ENCODE results near the gene ZMIZ1.

The ZMIZ1 gene

DNA sequence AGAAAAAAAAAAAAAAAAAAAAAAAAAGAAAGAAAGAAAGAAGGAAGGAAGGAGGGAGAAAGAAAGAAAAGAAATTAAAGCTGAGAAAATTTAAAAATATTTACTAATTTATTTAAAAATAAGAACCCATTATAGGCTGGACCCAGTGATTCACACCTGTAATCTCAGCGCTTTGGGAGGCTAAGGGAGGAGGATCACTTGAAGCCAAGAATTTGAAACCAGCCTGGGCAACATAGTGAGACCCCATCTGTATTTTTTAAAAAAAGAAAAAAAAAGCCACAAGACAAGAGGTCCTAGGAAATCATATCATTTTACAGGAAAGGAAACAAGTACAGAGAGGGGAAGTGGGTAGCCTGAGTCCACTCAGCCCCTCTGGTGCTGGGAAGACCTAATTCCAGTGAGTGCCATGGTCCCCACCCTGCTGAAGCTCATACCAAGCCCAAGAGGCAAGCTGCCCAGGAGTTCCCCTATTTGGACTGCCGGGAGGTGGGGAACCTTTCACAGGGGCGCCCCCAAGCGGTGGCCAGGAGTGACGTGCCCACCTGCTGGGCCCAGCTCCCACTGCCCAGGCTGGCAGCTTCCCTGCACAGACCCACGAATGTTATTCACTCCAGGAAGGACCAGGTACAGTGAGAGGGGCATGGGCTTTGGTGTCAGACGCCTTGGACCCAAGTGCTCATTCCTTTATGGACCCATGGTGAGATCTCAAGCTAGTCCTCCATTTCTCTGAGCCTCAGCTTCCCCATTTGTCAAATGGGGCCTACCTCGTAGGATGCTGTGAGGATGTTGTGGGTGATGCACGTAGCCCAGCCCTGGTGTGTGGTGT lies 133.6 kb downstream of the ZMIZ1 start:
- Histone ChIP-seq H3K27ac (no peak overlapping the region), H3K4me3 (ENCODE audit: low read depth in 1 of 2, low read length in 1 of 2) (no peak overlapping the region), H3K9me3 (no peaks in the 10 kb centered on the region), H3K27me3 (no peaks in the 10 kb centered on the region), H3K36me3 (peaks cover 15% of the 10 kb centered on the region), H3K4me1 (ENCODE audit: control insufficient read depth in 1 of 2, insufficient read depth in 1 of 2, low read depth in 1 of 2, low read length in 1 of 2) (peaks cover 0 to 3% of the 10 kb centered on the region in 2 experiments)
- TF ChIP-seq, protein P1, sequence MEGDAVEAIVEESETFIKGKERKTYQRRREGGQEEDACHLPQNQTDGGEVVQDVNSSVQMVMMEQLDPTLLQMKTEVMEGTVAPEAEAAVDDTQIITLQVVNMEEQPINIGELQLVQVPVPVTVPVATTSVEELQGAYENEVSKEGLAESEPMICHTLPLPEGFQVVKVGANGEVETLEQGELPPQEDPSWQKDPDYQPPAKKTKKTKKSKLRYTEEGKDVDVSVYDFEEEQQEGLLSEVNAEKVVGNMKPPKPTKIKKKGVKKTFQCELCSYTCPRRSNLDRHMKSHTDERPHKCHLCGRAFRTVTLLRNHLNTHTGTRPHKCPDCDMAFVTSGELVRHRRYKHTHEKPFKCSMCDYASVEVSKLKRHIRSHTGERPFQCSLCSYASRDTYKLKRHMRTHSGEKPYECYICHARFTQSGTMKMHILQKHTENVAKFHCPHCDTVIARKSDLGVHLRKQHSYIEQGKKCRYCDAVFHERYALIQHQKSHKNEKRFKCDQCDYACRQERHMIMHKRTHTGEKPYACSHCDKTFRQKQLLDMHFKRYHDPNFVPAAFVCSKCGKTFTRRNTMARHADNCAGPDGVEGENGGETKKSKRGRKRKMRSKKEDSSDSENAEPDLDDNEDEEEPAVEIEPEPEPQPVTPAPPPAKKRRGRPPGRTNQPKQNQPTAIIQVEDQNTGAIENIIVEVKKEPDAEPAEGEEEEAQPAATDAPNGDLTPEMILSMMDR (IDR thresholded peaks at IDR 0.05) = peak; percentile 50

DNA sequence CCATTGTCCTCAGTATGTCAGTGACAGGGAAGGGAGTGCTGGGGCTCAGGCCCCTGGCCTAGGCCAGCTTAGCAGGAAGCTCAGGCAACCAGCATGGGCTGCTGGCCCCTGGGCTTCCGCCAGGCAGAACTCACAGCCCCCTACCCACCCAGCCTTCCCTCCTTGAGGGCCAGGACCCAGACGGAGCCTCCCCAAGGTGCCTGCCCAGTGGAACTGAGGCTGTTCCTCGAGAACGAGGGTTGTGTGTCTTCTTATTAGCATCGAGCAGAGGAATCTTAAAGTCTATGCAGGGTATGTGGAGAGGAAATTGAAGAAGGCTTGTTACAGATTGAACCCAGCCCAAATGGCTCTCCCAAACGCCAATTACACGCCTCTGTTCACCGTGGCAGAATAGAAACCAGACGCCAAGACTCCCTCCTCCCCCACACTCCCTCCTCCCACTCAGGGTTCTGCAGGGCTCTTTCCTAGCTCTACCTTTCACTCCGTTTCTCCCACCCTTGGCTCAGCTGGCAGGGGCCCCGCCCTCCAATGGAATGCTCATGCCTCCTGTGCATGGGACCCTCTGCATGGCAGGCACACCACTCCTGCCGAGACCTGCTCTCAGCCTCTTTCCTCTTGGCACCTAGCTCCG lies 134.4 kb downstream of the ZMIZ1 start:
- Histone ChIP-seq H3K36me3 (peaks cover 15% of the 10 kb centered on the region), H3K27ac (no peak overlapping the region)
- TF ChIP-seq, protein P1 (IDR thresholded peaks at IDR 0.05) = no peak

DNA sequence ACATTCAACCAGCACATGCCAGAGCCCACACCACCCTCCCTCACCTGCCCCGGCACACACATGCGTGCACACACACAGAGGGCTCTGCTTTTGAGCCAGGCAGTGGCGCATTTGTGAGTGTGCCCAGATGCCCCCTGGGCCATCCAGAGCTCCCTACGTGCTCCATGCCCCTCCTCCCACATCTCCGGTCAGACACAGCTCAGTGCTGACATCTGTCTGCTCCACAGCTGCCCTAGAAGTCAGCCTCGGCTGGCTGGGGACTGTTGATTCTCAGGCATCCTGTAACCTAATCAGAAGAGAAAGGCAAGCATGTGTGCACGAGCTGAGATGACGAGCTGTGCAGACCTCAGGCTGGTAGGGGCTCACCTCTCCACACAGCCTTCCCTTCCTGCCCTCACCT lies 135.1 kb downstream of the ZMIZ1 start:
- Histone ChIP-seq H3K4me3 (ENCODE audit: low read depth in 1 of 2, low read length in 1 of 2) (no peak overlapping the region), H3K27me3 (no peaks in the 10 kb centered on the region), H3K4me1 (ENCODE audit: control insufficient read depth in 1 of 2, insufficient read depth in 1 of 2, low read depth in 1 of 2, low read length in 1 of 2) (peaks cover 0 to 3% of the 10 kb centered on the region in 2 experiments), H3K9me3 (no peaks in the 10 kb centered on the region), H3K27ac (no peak overlapping the region), H3K36me3 (peaks cover 22% of the 10 kb centered on the region)
- TF ChIP-seq, protein P1 (IDR thresholded peaks at IDR 0.05) = no peak

More for the DNA sequence above, 134.4 kb downstream of the ZMIZ1 start:
- Histone ChIP-seq H3K9me3 (no peaks in the 10 kb centered on the region), H3K4me1 (ENCODE audit: control insufficient read depth in 1 of 2, insufficient read depth in 1 of 2, low read depth in 1 of 2, low read length in 1 of 2) (peaks cover 0 to 3% of the 10 kb centered on the region in 2 experiments), H3K27me3 (no peaks in the 10 kb centered on the region), H3K4me3 (ENCODE audit: low read depth in 1 of 2, low read length in 1 of 2) (no peak overlapping the region)

DNA sequence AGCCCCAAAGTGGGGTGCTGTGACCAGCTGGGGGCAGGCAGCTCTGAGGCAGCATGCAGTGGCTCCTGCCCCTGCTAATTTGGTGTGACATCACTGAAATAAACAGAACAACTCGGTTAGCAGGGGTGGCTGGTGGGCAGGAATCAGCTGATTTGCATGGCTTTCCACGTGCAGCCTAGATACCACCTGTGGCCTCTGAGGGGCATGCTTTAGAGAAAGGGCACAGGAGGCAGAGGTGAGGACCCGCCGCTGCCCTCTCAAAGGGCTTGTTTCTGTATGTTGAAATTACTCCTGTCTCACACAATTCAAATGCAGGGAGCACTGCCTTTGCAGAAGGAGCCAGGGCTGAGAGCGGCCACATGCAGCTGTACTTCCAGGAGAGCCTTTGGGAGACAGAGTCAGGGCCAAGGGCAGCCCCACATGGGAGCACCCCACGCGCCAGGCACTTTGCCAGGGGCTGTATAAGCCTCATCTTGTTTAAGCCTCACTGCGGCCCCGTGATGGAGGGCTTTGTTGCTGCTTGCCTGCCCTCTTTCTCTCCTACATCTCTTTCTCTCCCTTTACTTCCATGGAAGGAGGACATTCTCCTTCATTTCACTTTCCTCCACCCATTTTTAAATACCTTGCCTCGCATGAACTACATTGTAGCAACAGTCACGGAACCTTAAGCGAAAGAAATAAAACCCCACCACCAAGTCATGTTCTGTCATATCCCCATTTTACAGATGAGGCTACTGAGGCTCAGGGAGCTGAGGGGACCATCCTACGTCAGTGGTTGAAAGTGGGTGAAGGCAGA lies 137.7 kb downstream of the ZMIZ1 start:
- no peaks in the 10 kb centered on the region for H3K27me3 ChIP-seq
- H3K4me3 ChIP-seq (ENCODE audit: low read depth in 1 of 2, low read length in 1 of 2) = no peak overlapping the region
- TF ChIP-seq, protein P1 (IDR thresholded peaks at IDR 0.05) = no peak
- H3K36me3 ChIP-seq = peaks cover 22% of the 10 kb centered on the region
- H3K9me3 ChIP-seq = no peaks in the 10 kb centered on the region
- no peaks in the 10 kb centered on the region for H3K4me1 ChIP-seq (ENCODE audit: control insufficient read depth in 1 of 2, insufficient read depth in 1 of 2, low read depth in 1 of 2, low read length in 1 of 2)
- H3K27ac ChIP-seq = no peak overlapping the region

GRCh38 chr10:79207096-79207357 lies 138.3 kb downstream of the ZMIZ1 start:
- no peak overlapping the region for H3K27ac ChIP-seq
- no peaks in the 10 kb centered on the region for H3K4me1 ChIP-seq (ENCODE audit: control insufficient read depth in 1 of 2, insufficient read depth in 1 of 2, low read depth in 1 of 2, low read length in 1 of 2)
- H3K9me3 ChIP-seq = no peaks in the 10 kb centered on the region
- no peaks in the 10 kb centered on the region for H3K27me3 ChIP-seq
- H3K36me3 ChIP-seq = peaks cover 19% of the 10 kb centered on the region
- TF ChIP-seq, protein P1 (IDR thresholded peaks at IDR 0.05) = no peak
- no peak overlapping the region for H3K4me3 ChIP-seq (ENCODE audit: low read depth in 1 of 2, low read length in 1 of 2)

Measured in neutrophil (primary cell).